GM12878 (cell line): ENCODE measurements around the gene DMPK. TPM values are rescaled to one million over a fixed set of nuclear protein-coding genes. Genes with fewer than 3 reads are reported as not detected.

ENCODE experiments used
- ATAC-seq: fragments of 200-7000 bp; cut with Tn5 transposase; 3 replicates; pipeline ENCODE4 v1.9.1; 2020; ENCODE audit warnings: mild to moderate bottlenecking, moderate library complexity
- BruUV-seq: library from RNA; stranded (reverse); fragments of 400-500 nt; replicated peaks from 2 replicates; lab custom pipeline; 2021; lab: Mats Ljungman, UMichigan
- CTCF ChIA-PET: fragments of 300-600 bp; sonication (Branson Sonifier 250); formaldehyde crosslinking; extraction: SDS; loops from one replicate; lab custom pipeline; 2021; ENCODE audit warnings: inconsistent platforms; lab: Yijun Ruan, JAX
- POLR2A ChIA-PET: fragments of 350-600 bp; formaldehyde crosslinking; extraction: SDS; loops from one replicate; lab custom pipeline; 2021; ENCODE audit warnings: inconsistent platforms; lab: Charles Lee
- RAD21 ChIA-PET: fragments of 300-600 bp; sonication (Branson Sonifier 250); formaldehyde crosslinking; loops from one replicate; lab custom pipeline; 2023; ENCODE audit warnings: antibody characterized with exemption; ENCODE audit not compliant: unreplicated experiment; lab: Charles Lee
- SMC1A ChIA-PET: fragments of 300-600 bp; sonication (Branson Sonifier 250); formaldehyde crosslinking; loops from one replicate; lab custom pipeline; 2023; ENCODE audit not compliant: unreplicated experiment, uncharacterized antibody; lab: Charles Lee
- DNase-seq: peaks from one replicate; pipeline ENCODE4 v3.0.0-alpha.2; 2011; ENCODE audit warnings: low read depth, low spot score
- FAIRE-seq: peaks from 3 replicates; lab custom pipeline; 2011; peaks lifted over from hg19 to GRCh38; lab: Jason Lieb, UNC
- H2AFZ ChIP-seq: 2 replicates; pipeline ENCODE4 v1.6.0; 2011; ENCODE audit warnings: low read depth, low read length, control low read depth; ENCODE audit not compliant: control insufficient read depth
- H3K27ac ChIP-seq: 2 replicates; pipeline ENCODE4 v1.5.1; 2011; ENCODE audit warnings: control low read depth; ENCODE audit not compliant: control insufficient read depth, insufficient read depth
- H3K27me3 ChIP-seq, 2 experiments: replicated peaks in 1 of 2; 2 replicates each; pipeline versions ENCODE4 v1.6.0 to v1.6.1; 2011; ENCODE audit warnings: low read length in 1 of 2; ENCODE audit not compliant: control insufficient read depth in 2 of 2, insufficient read depth in 2 of 2
- H3K36me3 ChIP-seq, 2 experiments: 2 replicates each; pipeline ENCODE4 v1.5.1; 2011; ENCODE audit warnings: low read length in 1 of 2; ENCODE audit not compliant: control insufficient read depth in 2 of 2, insufficient read depth in 2 of 2
- H3K4me1 ChIP-seq: 2 replicates; pipeline ENCODE4 v1.6.1; 2011; ENCODE audit warnings: mild to moderate bottlenecking, low read length, moderate library complexity, mixed read lengths; ENCODE audit not compliant: control insufficient read depth, insufficient read depth
- H3K4me2 ChIP-seq: 2 replicates; pipeline ENCODE4 v1.6.0; 2011; ENCODE audit warnings: control low read depth; ENCODE audit not compliant: control insufficient read depth, insufficient read depth
- H3K4me3 ChIP-seq: fragments of 200-600 bp; sonication (generic); 2 replicates; pipeline ENCODE4 v1.5.1; 2016
- H3K79me2 ChIP-seq: 2 replicates; pipeline ENCODE4 v1.6.0; 2011; ENCODE audit warnings: low read length; ENCODE audit not compliant: control insufficient read depth, insufficient read depth
- H3K9ac ChIP-seq: 2 replicates; pipeline ENCODE4 v1.8.0; 2011; ENCODE audit warnings: low read length, control low read depth, mixed read lengths; ENCODE audit not compliant: control insufficient read depth, insufficient read depth
- H3K9me3 ChIP-seq: replicated peaks from 3 replicates; pipeline ENCODE4 v1.5.1; 2011; ENCODE audit warnings: mild to moderate bottlenecking, low read length; ENCODE audit not compliant: control insufficient read depth, insufficient read depth
- H4K20me1 ChIP-seq: 2 replicates; pipeline ENCODE4 v1.6.0; 2011; ENCODE audit not compliant: control insufficient read depth, insufficient read depth
- CEBPB ChIP-seq, 2 experiments: fragments of 150-350 bp in 1 of 2; IDR thresholded peaks; 2 replicates each; pipeline ENCODE4 v1.6.1; 2012 to 2014; ENCODE audit warnings: low read depth in 2 of 2, low read length in 2 of 2, borderline replicate concordance in 1 of 2, inconsistent platforms in 1 of 2
- CREB1 ChIP-seq: IDR thresholded peaks from 2 replicates; pipeline ENCODE4 v1.6.1; 2012; ENCODE audit warnings: low read depth, mild to moderate bottlenecking, inconsistent platforms
- CREM ChIP-seq: IDR thresholded peaks from 2 replicates; pipeline ENCODE4 v1.6.1; 2014; ENCODE audit warnings: antibody characterized with exemption, low read depth
- EZH2 ChIP-seq: IDR thresholded peaks from 2 replicates; pipeline ENCODE4 v1.6.1; 2012; ENCODE audit warnings: low read depth, mild to moderate bottlenecking, control low read depth, inconsistent platforms, low read length, borderline replicate concordance; ENCODE audit not compliant: control insufficient read depth
- FOS ChIP-seq: IDR thresholded peaks from 3 replicates; pipeline ENCODE4 v1.6.1; 2011; ENCODE audit warnings: borderline replicate concordance; ENCODE audit not compliant: insufficient read length; ENCODE audit errors: extremely low read depth
- IRF4 ChIP-seq: IDR thresholded peaks from 2 replicates; pipeline ENCODE4 v1.6.1; 2011; ENCODE audit warnings: low read depth, low read length
- KAT2A ChIP-seq: conservative IDR thresholded peaks from 2 replicates; pipeline ENCODE4 v1.6.1; 2011; ENCODE audit warnings: low read depth, low read length; ENCODE audit not compliant: control insufficient read depth
- MYB ChIP-seq: fragments of 150-350 bp; IDR thresholded peaks from 2 replicates; pipeline ENCODE4 v1.6.1; 2014; ENCODE audit warnings: mild to moderate bottlenecking, low read depth, low read length, borderline replicate concordance
- NFYA ChIP-seq: IDR thresholded peaks from 2 replicates; pipeline ENCODE4 v1.6.1; 2011; ENCODE audit warnings: low read depth, mild to moderate bottlenecking, low read length, improper control_type of control experiment, borderline replicate concordance
- SIX5 ChIP-seq: IDR thresholded peaks from 2 replicates; pipeline ENCODE4 v1.6.1; 2011; ENCODE audit warnings: mild to moderate bottlenecking, low read depth, low read length, moderate library complexity; ENCODE audit not compliant: severe bottlenecking
- SREBF1 ChIP-seq: IDR thresholded peaks from 2 replicates; pipeline ENCODE4 v1.6.1; 2012; ENCODE audit warnings: mild to moderate bottlenecking, low read length
- WGBS: methylation state at CpG from one replicate; pipeline ENCODE4 v1.1.6; 2016; ENCODE audit warnings: low lambda C conversion rate; ENCODE audit not compliant: insufficient replicate concordance, insufficient coverage; ENCODE audit errors: missing lambda C conversion rate; 5-methylcytosine and 5-hydroxymethylcytosine counted together
- in situ Hi-C: fragments of 300-500 bp; cut with MboI; formaldehyde crosslinking; loops from 9 replicates; pipeline ENCODE4 v1.14.3; 2018; ENCODE audit warnings: mixed read lengths
- intact Hi-C: fragments of 100-400 bp; cut with micrococcal nuclease; formaldehyde crosslinking; loops from one replicate; pipeline ENCODE4 v1.14.2; 2022; ENCODE audit not compliant: unreplicated experiment
- polyA plus RNA-seq, 11 experiments: library from polyadenylated mRNA; depleted of rRNA in 4 of 11; unstranded in 6 of 11; stranded (reverse) in 5 of 11; fragments of >200 nt; fragmentation: Nextera tagmentation in 4 of 11; fragmentation: Illumina TruSeq in 1 of 11; extraction: Ambion mirVana in 4 of 11; extraction: Trizol in 1 of 11; gene quantifications; 1 replicate in 1 of 11; 2 replicates in 10 of 11; pipeline versions ENCODE4 v1.2.1 to v1.2.3, GENCODE V29; 2011 to 2016; ENCODE audit warnings: inconsistent platforms in 2 of 11, missing spikeins in 2 of 11, low read depth in 1 of 11
- total RNA-seq, 4 experiments: library from RNA; depleted of rRNA in 3 of 4; stranded (reverse); fragments of >200 nt in 3 of 4; fragmentation: Illumina TruSeq in 1 of 4; extraction: Trizol in 1 of 4; gene quantifications; 2 replicates each; pipeline versions ENCODE4 v1.2.1 to v1.2.3, GENCODE V29; 2013 to 2021
- TF ChIP-seq, protein P1 (sequence below): fragments of 450-650 bp; IDR thresholded peaks from 2 replicates; pipeline ENCODE4 v1.6.1; 2017; ENCODE audit warnings: mild to moderate bottlenecking, moderate library complexity
- TF ChIP-seq, protein P2 (sequence below): IDR thresholded peaks from 2 replicates; pipeline ENCODE4 v1.6.1; 2011; ENCODE audit warnings: mild to moderate bottlenecking, low read depth, low read length, moderate library complexity; ENCODE audit not compliant: insufficient replicate concordance
- TF ChIP-seq, protein P3 (sequence below), 3 experiments: IDR thresholded peaks in 2 of 3; conservative IDR thresholded peaks in 1 of 3; 2 replicates each; pipeline ENCODE4 v1.5.1; 2011; ENCODE audit warnings: low read depth in 3 of 3, low read length in 3 of 3, mild to moderate bottlenecking in 3 of 3, control low read depth in 2 of 3, moderate library complexity in 2 of 3, inconsistent platforms in 1 of 3, mixed read lengths in 1 of 3; ENCODE audit not compliant: control insufficient read depth in 2 of 3, insufficient read depth in 1 of 3; ENCODE audit errors: extremely low read depth in 1 of 3
- TF ChIP-seq, protein P4 (sequence below): IDR thresholded peaks from 2 replicates; pipeline ENCODE4 v1.6.1; 2012; ENCODE audit warnings: low read length, inconsistent platforms

DMPK gene
- total and polyA plus RNA-seq, 10 of the 15 experiments (the other 5 are each of a cell fraction or from before 2014, with no cell fraction given): 0.60 to 33.6 (median 5.2) TPM

DNA sequence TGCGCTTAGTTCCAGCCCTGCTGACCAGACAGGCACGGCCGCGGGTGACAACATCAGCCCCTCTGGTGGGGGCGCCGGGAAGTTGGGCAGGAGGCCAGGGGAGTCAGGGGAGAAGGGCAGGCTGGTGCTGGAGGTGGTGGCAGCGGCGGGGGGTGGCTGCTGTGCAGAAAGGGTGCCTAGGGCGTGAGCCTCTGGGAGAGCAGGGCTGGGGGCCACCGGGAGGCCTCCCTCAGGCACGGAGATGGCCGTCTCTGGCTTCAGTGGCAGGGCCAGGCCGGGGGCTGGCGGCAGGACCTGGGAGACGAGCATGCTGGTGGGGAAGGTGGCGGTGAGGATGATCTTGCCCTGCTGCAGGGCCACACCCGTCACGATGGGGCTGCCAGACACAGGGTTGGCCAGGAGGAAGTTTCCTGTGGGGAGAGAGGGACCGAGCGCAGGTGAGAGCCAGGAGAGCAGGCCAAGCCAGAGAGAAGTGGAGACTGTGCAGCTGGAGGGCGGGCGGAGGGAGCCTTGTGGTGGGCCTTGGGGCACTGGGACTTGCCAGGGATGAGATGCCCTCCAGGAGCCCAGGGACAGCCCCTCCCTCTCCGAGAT lies 16.5 kb downstream of the DMPK start:
- WGBS: 86% methylated on average over 23 of the region's 23 CpGs
- Histone ChIP-seq H3K27ac (no peak overlapping the region), H3K9me3 (no peaks in the 10 kb centered on the region), H3K4me1 (peaks cover 4% of the 10 kb centered on the region), H4K20me1 (no peaks in the 10 kb centered on the region), H3K4me3 (no peak overlapping the region), H3K27me3 (no peaks in the 10 kb centered on the region), H3K9ac (no peak overlapping the region), H3K79me2 (no peaks in the 10 kb centered on the region; the same call in 1 of the 2 replicates), H2AFZ (no peak overlapping the region), H3K4me2 (no peak overlapping the region), H3K36me3 (no peaks in the 10 kb centered on the region)
- BruUV-seq: no TSS peak
- in situ Hi-C loops: no loop called here
- DNase-seq (no peak), FAIRE-seq (no peak), ATAC-seq (no peak)
- SMC1A ChIA-PET: no interaction called here
- POLR2A ChIA-PET: no interaction called here
- CTCF ChIA-PET: no interaction called here
- intact Hi-C loops: loop anchor here (5.0 kb wide), 2 partner anchors 33 to 73 kb away; partner anchors contain the start of genes FBXO46, MEIOSIN, QPCTL and SNRPD2
- RAD21 ChIA-PET: no interaction called here
- TF ChIP-seq, protein P1, sequence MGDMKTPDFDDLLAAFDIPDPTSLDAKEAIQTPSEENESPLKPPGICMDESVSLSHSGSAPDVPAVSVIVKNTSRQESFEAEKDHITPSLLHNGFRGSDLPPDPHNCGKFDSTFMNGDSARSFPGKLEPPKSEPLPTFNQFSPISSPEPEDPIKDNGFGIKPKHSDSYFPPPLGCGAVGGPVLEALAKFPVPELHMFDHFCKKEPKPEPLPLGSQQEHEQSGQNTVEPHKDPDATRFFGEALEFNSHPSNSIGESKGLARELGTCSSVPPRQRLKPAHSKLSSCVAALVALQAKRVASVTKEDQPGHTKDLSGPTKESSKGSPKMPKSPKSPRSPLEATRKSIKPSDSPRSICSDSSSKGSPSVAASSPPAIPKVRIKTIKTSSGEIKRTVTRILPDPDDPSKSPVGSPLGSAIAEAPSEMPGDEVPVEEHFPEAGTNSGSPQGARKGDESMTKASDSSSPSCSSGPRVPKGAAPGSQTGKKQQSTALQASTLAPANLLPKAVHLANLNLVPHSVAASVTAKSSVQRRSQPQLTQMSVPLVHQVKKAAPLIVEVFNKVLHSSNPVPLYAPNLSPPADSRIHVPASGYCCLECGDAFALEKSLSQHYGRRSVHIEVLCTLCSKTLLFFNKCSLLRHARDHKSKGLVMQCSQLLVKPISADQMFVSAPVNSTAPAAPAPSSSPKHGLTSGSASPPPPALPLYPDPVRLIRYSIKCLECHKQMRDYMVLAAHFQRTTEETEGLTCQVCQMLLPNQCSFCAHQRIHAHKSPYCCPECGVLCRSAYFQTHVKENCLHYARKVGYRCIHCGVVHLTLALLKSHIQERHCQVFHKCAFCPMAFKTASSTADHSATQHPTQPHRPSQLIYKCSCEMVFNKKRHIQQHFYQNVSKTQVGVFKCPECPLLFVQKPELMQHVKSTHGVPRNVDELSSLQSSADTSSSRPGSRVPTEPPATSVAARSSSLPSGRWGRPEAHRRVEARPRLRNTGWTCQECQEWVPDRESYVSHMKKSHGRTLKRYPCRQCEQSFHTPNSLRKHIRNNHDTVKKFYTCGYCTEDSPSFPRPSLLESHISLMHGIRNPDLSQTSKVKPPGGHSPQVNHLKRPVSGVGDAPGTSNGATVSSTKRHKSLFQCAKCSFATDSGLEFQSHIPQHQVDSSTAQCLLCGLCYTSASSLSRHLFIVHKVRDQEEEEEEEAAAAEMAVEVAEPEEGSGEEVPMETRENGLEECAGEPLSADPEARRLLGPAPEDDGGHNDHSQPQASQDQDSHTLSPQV: no peak
- no peak for TF ChIP-seq CREM
- TF ChIP-seq, protein P2, sequence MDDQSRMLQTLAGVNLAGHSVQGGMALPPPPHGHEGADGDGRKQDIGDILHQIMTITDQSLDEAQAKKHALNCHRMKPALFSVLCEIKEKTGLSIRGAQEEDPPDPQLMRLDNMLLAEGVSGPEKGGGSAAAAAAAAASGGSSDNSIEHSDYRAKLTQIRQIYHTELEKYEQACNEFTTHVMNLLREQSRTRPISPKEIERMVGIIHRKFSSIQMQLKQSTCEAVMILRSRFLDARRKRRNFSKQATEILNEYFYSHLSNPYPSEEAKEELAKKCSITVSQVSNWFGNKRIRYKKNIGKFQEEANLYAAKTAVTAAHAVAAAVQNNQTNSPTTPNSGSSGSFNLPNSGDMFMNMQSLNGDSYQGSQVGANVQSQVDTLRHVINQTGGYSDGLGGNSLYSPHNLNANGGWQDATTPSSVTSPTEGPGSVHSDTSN: no peak
- TF ChIP-seq NFYA: no peak
- TF ChIP-seq CREB1: no peak
- no peak for TF ChIP-seq IRF4
- no peak for TF ChIP-seq SIX5
- TF ChIP-seq KAT2A: no peak
- TF ChIP-seq MYB: no peak
- no peak for TF ChIP-seq EZH2
- TF ChIP-seq, protein P3, sequence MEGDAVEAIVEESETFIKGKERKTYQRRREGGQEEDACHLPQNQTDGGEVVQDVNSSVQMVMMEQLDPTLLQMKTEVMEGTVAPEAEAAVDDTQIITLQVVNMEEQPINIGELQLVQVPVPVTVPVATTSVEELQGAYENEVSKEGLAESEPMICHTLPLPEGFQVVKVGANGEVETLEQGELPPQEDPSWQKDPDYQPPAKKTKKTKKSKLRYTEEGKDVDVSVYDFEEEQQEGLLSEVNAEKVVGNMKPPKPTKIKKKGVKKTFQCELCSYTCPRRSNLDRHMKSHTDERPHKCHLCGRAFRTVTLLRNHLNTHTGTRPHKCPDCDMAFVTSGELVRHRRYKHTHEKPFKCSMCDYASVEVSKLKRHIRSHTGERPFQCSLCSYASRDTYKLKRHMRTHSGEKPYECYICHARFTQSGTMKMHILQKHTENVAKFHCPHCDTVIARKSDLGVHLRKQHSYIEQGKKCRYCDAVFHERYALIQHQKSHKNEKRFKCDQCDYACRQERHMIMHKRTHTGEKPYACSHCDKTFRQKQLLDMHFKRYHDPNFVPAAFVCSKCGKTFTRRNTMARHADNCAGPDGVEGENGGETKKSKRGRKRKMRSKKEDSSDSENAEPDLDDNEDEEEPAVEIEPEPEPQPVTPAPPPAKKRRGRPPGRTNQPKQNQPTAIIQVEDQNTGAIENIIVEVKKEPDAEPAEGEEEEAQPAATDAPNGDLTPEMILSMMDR (IDR thresholded peaks at IDR 0.05 in 2 of 3, conservative IDR thresholded peaks at IDR 0.05 in 1 of 3; ENCODE audit: control insufficient read depth in 2 of 3, extremely low read depth in 1 of 3, insufficient read depth in 1 of 3, low read depth in 3 of 3, low read length in 3 of 3): no peak
- TF ChIP-seq CEBPB (IDR thresholded peaks at IDR 0.05; ENCODE audit: borderline replicate concordance in 1 of 2, low read depth in 2 of 2, low read length in 2 of 2): no peak
- TF ChIP-seq SREBF1: no peak
- no peak for TF ChIP-seq FOS
- TF ChIP-seq, protein P4, sequence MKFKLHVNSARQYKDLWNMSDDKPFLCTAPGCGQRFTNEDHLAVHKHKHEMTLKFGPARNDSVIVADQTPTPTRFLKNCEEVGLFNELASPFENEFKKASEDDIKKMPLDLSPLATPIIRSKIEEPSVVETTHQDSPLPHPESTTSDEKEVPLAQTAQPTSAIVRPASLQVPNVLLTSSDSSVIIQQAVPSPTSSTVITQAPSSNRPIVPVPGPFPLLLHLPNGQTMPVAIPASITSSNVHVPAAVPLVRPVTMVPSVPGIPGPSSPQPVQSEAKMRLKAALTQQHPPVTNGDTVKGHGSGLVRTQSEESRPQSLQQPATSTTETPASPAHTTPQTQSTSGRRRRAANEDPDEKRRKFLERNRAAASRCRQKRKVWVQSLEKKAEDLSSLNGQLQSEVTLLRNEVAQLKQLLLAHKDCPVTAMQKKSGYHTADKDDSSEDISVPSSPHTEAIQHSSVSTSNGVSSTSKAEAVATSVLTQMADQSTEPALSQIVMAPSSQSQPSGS: no peak
